Neural cell (in vitro differentiated cells): Measurements from ENCODE around the gene SUPT3H. TPM values are rescaled to one million over a fixed set of nuclear protein-coding genes. Genes with fewer than 3 reads are reported as not detected.

Experiments
- H2AFZ ChIP-seq: fragments of 200-600, 300-800 bp; sonication (generic), shearing (Covaris generic); 2 replicates; pipeline ENCODE4 v1.6.0; 2014; ENCODE audit warnings: low read depth, mild to moderate bottlenecking, antibody characterized with exemption, low read length, moderate library complexity
- H3F3A ChIP-seq: fragments of 200-600 bp; shearing (Covaris generic); 2 replicates; pipeline ENCODE4 v1.6.1; 2016; ENCODE audit warnings: mild to moderate bottlenecking, moderate library complexity, mixed read lengths, antibody characterized with exemption, low read length; ENCODE audit not compliant: insufficient read depth, poor library complexity, severe bottlenecking
- H3K27ac ChIP-seq: fragments of 200-600, 300-800 bp; sonication (generic), shearing (Covaris generic); 2 replicates; pipeline ENCODE4 v1.5.1; 2014; ENCODE audit warnings: mild to moderate bottlenecking, low read length, moderate library complexity
- H3K27me3 ChIP-seq: fragments of 300-800, 200-600 bp; sonication (generic), shearing (Covaris generic); 2 replicates; pipeline ENCODE4 v1.6.0; 2014; ENCODE audit warnings: mild to moderate bottlenecking, low read depth, low read length, moderate library complexity; ENCODE audit not compliant: insufficient read depth
- H3K36me3 ChIP-seq: fragments of 300-800, 200-600 bp; sonication (generic), shearing (Covaris generic); 2 replicates; pipeline ENCODE4 v1.5.1; 2014; ENCODE audit warnings: mild to moderate bottlenecking, antibody characterized with exemption, low read length, moderate library complexity; ENCODE audit not compliant: insufficient read depth
- H3K4me2 ChIP-seq: fragments of 300-800, 200-600 bp; sonication (generic), shearing (Covaris generic); 2 replicates; pipeline ENCODE4 v1.6.0; 2014; ENCODE audit warnings: mild to moderate bottlenecking, low read length
- H3K4me3 ChIP-seq: fragments of 300-800, 200-600 bp; sonication (generic), shearing (Covaris generic); 2 replicates; pipeline ENCODE4 v1.5.1; 2014; ENCODE audit warnings: mild to moderate bottlenecking, low read length, moderate library complexity
- H3K79me2 ChIP-seq: fragments of 200-600 bp; shearing (Covaris generic); replicated peaks from 2 replicates; pipeline ENCODE4 v1.6.0; 2014; ENCODE audit warnings: mild to moderate bottlenecking, low read length, moderate library complexity; ENCODE audit not compliant: insufficient read depth
- H3K9ac ChIP-seq: fragments of 300-800, 200-600 bp; sonication (generic), shearing (Covaris generic); 2 replicates; pipeline ENCODE4 v1.6.1; 2016; ENCODE audit warnings: mild to moderate bottlenecking, low read length, mixed read lengths
- H3K9me2 ChIP-seq: fragments of 200-600 bp; shearing (Covaris generic); 2 replicates; pipeline ENCODE4 v1.6.1; 2016; ENCODE audit warnings: mild to moderate bottlenecking, low read length, mixed read lengths; ENCODE audit not compliant: insufficient read depth
- H3K9me3 ChIP-seq: fragments of 200-600, 300-800 bp; sonication (generic), shearing (Covaris generic); 2 replicates; pipeline ENCODE4 v1.6.1; 2016; ENCODE audit warnings: mild to moderate bottlenecking, mixed run types, low read length, moderate library complexity, mixed read lengths
- H4K20me1 ChIP-seq: fragments of 200-600 bp; shearing (Covaris generic); 2 replicates; pipeline ENCODE4 v1.6.1; 2016; ENCODE audit warnings: mild to moderate bottlenecking, mixed run types; ENCODE audit not compliant: insufficient read depth
- EP300 ChIP-seq: fragments of 450-650 bp; conservative IDR thresholded peaks from 2 replicates; pipeline ENCODE4 v1.6.1; 2014; ENCODE audit warnings: antibody characterized with exemption, mild to moderate bottlenecking, moderate library complexity; ENCODE audit not compliant: poor library complexity, severe bottlenecking
- EZH2 ChIP-seq: fragments of 200-600, 300-800 bp; shearing (Covaris generic), sonication (generic); IDR thresholded peaks from 2 replicates; pipeline ENCODE4 v1.6.1; 2014; ENCODE audit warnings: antibody characterized with exemption, low read length, borderline replicate concordance, mild to moderate bottlenecking; ENCODE audit not compliant: insufficient read depth, poor library complexity, severe bottlenecking
- MXI1 ChIP-seq: fragments of 450-650 bp; conservative IDR thresholded peaks from 2 replicates; pipeline ENCODE4 v1.6.1; 2014; ENCODE audit warnings: antibody characterized with exemption, mild to moderate bottlenecking; ENCODE audit not compliant: poor library complexity, severe bottlenecking
- POLR2AphosphoS5 ChIP-seq: IDR thresholded peaks from 2 replicates; pipeline ENCODE4 v1.6.1; 2012
- RAD21 ChIP-seq: fragments of 450-650 bp; conservative IDR thresholded peaks from 2 replicates; pipeline ENCODE4 v1.6.1; 2014; ENCODE audit warnings: antibody characterized with exemption, mild to moderate bottlenecking, moderate library complexity
- SMC3 ChIP-seq: fragments of 450-650 bp; conservative IDR thresholded peaks from 2 replicates; pipeline ENCODE4 v1.6.1; 2014; ENCODE audit warnings: antibody characterized with exemption, mild to moderate bottlenecking, moderate library complexity; ENCODE audit not compliant: poor library complexity
- TAF1 ChIP-seq: IDR thresholded peaks from 2 replicates; pipeline ENCODE4 v1.6.1; 2012; ENCODE audit warnings: low read depth
- polyA plus RNA-seq: library from polyadenylated mRNA; depleted of rRNA; stranded (reverse); fragments of >200 nt; gene quantifications from 2 replicates; pipeline ENCODE4 v1.2.3, GENCODE V29; 2014
- TF ChIP-seq, protein P1 (sequence below): IDR thresholded peaks from 2 replicates; pipeline ENCODE4 v1.6.1; 2012; ENCODE audit warnings: borderline replicate concordance
- TF ChIP-seq, protein P2 (sequence below): fragments of 450-650 bp; IDR thresholded peaks from 2 replicates; pipeline ENCODE4 v1.5.1; 2014; ENCODE audit warnings: antibody characterized with exemption, mild to moderate bottlenecking, moderate library complexity; ENCODE audit not compliant: poor library complexity, severe bottlenecking

SUPT3H gene
- polyA plus RNA-seq, 1 donor from 2014 or later = 6.8 TPM

DNA sequence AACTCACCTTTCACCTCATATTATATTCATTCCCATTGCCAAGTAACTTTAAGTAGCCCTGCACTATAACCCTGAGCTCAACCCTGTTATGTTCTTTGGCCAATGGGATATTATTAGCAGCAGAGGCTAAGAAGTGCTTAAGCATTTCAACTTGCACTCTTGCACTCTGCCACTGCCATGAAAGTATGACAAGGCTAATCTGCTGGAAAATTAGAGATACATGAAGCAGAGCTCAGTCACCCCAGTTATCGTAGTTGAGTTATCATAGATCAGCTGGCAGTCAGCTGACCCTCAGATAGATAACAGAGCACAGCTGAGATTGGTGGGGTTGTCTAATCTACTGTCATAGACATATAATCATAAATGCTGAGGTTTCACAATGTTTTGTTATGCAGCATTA, 259.0 kb downstream of the SUPT3H start:
- H3F3A ChIP-seq = no peaks in the 10 kb centered on the region
- no peaks in the 10 kb centered on the region for H3K9me2 ChIP-seq
- no peak overlapping the region for H3K4me2 ChIP-seq
- H3K9me3 ChIP-seq = no peaks in the 10 kb centered on the region
- no peaks in the 10 kb centered on the region for H4K20me1 ChIP-seq
- TF ChIP-seq, protein P1, sequence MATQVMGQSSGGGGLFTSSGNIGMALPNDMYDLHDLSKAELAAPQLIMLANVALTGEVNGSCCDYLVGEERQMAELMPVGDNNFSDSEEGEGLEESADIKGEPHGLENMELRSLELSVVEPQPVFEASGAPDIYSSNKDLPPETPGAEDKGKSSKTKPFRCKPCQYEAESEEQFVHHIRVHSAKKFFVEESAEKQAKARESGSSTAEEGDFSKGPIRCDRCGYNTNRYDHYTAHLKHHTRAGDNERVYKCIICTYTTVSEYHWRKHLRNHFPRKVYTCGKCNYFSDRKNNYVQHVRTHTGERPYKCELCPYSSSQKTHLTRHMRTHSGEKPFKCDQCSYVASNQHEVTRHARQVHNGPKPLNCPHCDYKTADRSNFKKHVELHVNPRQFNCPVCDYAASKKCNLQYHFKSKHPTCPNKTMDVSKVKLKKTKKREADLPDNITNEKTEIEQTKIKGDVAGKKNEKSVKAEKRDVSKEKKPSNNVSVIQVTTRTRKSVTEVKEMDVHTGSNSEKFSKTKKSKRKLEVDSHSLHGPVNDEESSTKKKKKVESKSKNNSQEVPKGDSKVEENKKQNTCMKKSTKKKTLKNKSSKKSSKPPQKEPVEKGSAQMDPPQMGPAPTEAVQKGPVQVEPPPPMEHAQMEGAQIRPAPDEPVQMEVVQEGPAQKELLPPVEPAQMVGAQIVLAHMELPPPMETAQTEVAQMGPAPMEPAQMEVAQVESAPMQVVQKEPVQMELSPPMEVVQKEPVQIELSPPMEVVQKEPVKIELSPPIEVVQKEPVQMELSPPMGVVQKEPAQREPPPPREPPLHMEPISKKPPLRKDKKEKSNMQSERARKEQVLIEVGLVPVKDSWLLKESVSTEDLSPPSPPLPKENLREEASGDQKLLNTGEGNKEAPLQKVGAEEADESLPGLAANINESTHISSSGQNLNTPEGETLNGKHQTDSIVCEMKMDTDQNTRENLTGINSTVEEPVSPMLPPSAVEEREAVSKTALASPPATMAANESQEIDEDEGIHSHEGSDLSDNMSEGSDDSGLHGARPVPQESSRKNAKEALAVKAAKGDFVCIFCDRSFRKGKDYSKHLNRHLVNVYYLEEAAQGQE = no peak
- TF ChIP-seq SMC3 = no peak
- no peak for TF ChIP-seq MXI1
- no peak for TF ChIP-seq EZH2
- TF ChIP-seq, protein P2, sequence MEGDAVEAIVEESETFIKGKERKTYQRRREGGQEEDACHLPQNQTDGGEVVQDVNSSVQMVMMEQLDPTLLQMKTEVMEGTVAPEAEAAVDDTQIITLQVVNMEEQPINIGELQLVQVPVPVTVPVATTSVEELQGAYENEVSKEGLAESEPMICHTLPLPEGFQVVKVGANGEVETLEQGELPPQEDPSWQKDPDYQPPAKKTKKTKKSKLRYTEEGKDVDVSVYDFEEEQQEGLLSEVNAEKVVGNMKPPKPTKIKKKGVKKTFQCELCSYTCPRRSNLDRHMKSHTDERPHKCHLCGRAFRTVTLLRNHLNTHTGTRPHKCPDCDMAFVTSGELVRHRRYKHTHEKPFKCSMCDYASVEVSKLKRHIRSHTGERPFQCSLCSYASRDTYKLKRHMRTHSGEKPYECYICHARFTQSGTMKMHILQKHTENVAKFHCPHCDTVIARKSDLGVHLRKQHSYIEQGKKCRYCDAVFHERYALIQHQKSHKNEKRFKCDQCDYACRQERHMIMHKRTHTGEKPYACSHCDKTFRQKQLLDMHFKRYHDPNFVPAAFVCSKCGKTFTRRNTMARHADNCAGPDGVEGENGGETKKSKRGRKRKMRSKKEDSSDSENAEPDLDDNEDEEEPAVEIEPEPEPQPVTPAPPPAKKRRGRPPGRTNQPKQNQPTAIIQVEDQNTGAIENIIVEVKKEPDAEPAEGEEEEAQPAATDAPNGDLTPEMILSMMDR = no peak
- no peak for TF ChIP-seq POLR2AphosphoS5
- TF ChIP-seq TAF1 = no peak
- TF ChIP-seq EP300 = no peak
- no peak for TF ChIP-seq RAD21
- no peak overlapping the region for H3K9ac ChIP-seq
- no peaks in the 10 kb centered on the region for H3K36me3 ChIP-seq
- no peak overlapping the region for H3K4me3 ChIP-seq
- H3K79me2 ChIP-seq = no peaks in the 10 kb centered on the region
- H3K27me3 ChIP-seq = no peaks in the 10 kb centered on the region
- no peak overlapping the region for H3K27ac ChIP-seq
- H2AFZ ChIP-seq = no peak overlapping the region

DNA sequence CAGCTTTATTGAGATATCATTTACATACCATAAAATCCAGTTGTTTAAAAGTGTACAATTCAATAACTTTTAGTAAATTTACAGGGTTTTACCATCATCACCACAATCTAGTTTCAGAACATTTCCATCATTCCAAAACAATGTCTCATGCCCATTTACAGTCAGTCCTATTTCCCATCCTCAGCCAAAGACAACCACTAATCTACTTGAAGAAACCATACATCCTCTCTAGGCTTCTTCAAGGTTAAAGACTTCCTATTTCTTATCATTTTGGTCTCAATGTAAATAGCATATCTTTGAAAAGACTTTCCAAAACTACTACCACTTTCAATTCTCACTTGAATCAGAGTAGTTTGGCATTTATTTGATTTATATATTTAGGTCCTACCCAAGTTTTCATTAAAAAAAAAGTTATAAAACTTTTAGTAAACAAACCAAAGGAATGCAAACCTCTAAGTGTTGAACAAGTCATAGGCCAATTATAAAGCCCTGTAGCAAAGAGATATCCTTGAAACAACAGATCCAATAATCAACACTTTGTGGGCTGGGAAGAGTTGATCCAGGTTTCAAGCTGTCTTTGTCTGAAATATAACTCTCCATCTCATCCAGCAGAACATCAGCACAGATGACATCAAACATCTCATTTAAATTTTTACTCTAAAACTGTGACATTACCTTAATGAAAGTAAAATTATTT, 260.9 kb downstream of the SUPT3H start:
- H3K27me3 ChIP-seq = no peaks in the 10 kb centered on the region
- H3K9me2 ChIP-seq = no peaks in the 10 kb centered on the region
- H3K4me3 ChIP-seq = no peak overlapping the region
- H4K20me1 ChIP-seq = no peaks in the 10 kb centered on the region
- no peaks in the 10 kb centered on the region for H3F3A ChIP-seq
- no peaks in the 10 kb centered on the region for H3K36me3 ChIP-seq
- no peaks in the 10 kb centered on the region for H3K79me2 ChIP-seq
- no peaks in the 10 kb centered on the region for H3K9me3 ChIP-seq
- TF ChIP-seq MXI1 = no peak
- no peak for TF ChIP-seq POLR2AphosphoS5
- TF ChIP-seq RAD21 = no peak
- no peak for TF ChIP-seq TAF1
- TF ChIP-seq, protein P2 = no peak
- TF ChIP-seq EZH2 = no peak
- no peak for TF ChIP-seq EP300
- TF ChIP-seq, protein P1 = no peak
- no peak for TF ChIP-seq SMC3
- H3K27ac ChIP-seq = no peak overlapping the region
- H2AFZ ChIP-seq = no peak overlapping the region
- H3K4me2 ChIP-seq = no peak overlapping the region
- no peak overlapping the region for H3K9ac ChIP-seq
